HG03064 (cell line): ENCODE measurements around the gene PSME3IP1.

Experiments used
- ATAC-seq: cut with Tn5 transposase; IDR thresholded peaks from one replicate; pipeline ENCODE4 v1.9.1; 2021; ENCODE audit warnings: low read depth; ENCODE audit not compliant: unreplicated experiment

Gene PSME3IP1

DNA sequence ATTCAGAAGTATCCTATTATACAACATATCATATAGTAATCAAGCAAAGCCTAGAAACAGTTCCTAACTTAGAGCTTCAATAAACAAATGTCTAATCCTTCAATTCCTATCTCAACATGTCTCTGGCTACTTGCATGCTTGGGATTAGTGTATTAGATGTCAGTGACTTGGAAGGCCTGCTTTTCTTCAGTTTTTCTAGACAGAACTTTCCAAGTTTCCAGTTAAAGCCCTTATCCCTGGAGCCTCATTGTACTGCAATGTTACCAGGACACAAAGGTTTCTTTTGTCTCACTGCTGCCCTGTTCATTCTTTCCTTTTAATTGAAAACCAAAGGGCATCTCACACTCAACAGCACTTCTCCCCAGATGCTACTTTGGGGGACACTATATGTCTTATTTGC lies 16.5 kb downstream of the PSME3IP1 start:
- ATAC-seq = no peak

DNA sequence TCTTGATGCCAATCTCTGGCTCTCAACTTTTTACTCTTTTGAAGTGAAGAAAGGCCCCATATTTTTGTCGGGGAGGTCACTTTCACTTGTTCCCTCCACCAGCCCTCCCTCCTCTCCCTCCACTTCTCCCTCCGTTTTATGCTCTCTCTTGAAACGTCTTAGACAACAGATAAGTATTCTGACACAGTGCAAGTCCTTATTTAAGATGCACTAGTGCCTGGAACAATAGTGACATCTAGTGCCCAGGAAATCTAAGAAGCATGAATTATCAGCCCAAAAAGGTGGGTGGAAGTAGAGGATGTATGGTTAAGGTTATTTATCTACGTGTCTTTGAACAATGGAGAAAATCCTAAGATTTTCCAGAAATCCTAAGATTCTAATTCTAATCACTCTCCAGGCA lies 17.9 kb downstream of the PSME3IP1 start:
- ATAC-seq = no peak

DNA sequence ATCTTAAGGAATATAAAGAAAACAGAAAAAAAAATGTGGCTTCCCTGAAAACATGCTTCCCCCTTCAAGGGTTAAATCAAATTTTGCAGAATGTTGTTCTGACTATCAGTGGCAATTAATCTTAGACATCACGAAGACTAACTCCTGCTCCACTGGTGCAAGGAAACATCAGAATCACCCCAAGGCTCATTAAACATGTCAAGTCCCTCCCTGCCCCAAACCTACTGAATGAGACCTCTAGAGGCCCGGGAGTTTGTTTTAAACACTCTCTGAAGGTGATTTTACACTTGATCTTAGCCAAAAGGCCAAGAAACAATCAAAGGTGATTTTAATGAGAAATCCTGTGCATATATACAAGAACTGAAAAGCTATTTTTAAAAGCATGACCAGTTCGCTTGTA lies 18.3 kb downstream of the PSME3IP1 start:
- no peak for ATAC-seq

DNA sequence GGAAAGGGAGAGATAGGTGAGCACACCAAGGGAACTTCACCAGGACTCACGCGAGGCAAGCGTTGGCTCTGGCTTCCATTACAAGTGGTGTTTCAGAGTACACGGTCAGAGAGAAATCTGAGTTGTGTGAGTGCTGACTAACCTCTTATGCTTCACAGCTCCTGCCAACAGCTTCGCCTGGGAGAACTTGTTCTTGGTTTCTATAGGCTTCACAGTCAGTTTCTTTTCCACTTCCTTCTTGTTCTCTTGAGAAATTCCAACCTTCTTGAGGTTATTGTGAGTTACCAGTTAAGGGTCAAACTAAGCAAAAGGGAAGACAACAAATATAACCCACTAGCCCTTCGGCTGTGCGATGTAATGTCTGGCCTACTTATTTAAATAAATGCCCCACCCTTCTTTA lies 18.9 kb downstream of the PSME3IP1 start:
- no peak for ATAC-seq

GRCh38 chr16:57166451-57166850 lies 19.4 kb downstream of the PSME3IP1 start:
- no peak for ATAC-seq

GRCh38 chr16:57165938-57166337 lies 19.9 kb downstream of the PSME3IP1 start:
- ATAC-seq = no peak

- no peak for ATAC-seq
These were observed 20.4 kb downstream of the PSME3IP1 start for GRCh38 chr16:57165483-57165882.

DNA sequence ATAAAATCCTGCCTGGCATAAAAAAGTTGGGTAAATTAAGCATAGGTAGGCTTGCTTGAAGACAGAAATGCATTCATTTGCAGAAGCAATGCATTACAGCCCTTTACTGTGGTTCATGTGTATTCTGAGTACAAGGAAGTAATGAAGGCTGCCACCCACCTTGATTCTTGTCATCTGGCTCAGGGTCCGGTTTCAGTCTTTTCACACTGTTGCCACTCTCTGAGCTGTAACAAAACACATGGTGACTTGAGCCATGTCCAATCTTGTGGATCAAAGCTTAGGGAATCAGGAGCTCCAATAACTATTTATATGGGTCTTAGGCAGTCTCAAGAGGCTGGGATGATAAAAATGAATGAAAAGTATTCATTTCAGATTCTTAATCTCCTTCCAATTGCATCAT lies 22.0 kb downstream of the PSME3IP1 start:
- ATAC-seq = no peak

GRCh38 chr16:57159447-57159846 lies 26.4 kb downstream of the PSME3IP1 start:
- ATAC-seq = no peak

- ATAC-seq = no peak
These were observed 28.3 kb downstream of the PSME3IP1 start for GRCh38 chr16:57157533-57157932.

GRCh38 chr16:57156351-57156703 lies 29.5 kb downstream of the PSME3IP1 start:
- no peak for ATAC-seq

DNA sequence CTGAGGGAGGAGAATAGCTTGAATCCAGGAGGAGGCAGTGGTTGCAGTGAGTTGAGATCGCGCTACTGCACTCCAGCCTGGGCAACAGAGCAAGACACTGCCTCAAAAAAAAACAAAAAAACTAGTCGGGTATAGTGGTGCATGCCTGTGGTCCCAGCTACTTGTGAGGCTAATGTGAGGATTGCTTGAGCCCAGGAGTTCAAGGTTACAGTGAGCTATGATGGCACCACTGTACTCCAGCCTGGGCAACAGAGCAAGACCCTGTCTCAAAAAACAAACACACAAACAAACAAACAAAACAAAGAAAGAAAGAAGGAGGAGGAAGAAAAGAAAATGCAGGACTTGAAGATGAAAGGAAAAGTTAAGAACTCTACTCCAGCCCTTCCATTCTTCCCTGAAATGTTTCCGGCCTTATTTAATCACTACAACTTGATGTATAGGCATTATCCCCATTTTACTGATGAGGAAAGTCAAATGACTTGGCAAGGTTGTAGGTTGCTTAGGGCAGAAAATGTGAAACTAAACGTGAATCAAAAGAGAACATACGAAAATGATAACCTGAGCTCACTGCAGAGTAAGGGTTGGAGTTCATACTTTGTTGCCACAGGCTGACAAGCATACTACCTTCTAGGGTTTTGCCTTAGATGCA lies 30.0 kb downstream of the PSME3IP1 start:
- ATAC-seq = no peak

DNA sequence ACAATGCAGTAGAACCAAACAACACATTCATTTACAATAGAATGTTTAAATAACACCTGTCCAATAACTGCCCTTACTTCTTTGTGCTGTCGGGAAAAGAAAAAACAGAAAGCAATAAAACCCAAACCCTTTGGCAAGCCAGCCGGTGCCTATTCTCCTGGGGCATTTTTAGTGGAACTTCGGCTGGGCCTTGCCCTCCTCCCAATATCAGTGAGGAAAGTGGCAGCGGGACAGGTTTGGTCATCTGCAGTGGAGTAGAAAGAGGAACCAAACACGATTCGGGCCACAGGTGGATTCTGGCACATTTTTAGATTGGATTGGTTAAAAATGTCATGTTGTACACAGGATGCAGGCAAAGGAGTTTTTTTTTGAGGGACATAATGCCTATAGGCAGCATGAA lies 32.0 kb downstream of the PSME3IP1 start:
- ATAC-seq = no peak

- ATAC-seq = no peak
These were observed 33.4 kb downstream of the PSME3IP1 start for GRCh38 chr16:57152096-57153093.

DNA sequence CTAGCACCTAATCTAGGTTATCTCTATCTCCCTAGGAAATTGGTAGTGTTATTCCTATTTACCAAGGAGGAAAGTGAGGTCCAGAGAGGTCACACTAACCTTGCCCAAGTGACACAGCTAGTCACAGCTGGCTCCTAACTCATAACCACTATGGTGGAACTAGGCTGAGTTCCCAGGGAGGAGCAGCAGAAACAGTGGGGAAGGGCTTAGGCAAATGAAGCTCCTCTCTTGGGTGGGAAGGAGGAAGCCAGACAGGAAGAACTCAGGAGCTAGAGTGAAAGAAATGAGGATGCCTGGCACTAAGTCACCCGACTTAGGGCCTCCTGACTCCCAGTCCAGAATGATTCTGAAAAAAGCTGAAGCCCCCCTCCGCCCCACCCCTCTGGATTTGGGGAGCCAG lies 34.5 kb downstream of the PSME3IP1 start:
- no peak for ATAC-seq

DNA sequence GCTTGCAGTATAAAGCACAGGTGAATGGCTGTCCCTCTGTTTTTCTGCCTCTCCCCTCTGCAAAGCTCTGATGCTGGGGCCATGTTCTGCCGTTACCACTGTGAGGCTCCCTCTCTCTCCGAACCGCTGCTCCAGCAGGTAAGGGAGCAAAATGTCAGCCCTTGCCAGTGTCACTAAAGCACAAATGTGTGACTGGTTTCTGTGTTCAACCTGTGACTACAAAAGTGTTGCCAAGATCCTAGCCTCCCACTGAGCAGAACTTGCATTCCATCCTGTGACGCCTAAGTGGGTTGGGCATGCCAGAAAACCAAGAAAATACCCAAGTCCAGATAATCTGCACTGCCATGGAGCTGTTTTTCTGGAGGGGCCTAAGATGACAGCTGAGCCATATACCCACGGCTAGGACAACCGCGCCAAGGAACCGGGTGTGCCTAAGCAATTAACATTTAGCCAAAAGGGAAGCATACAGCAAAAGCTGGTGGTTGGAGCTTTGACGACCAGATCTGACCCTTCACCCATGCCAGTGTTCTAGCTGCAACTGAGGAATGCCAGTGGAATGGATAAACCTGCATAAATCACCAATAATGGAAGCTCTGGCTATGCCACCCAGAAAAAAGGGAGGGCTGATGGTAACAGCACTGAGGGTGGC lies 35.0 kb downstream of the PSME3IP1 start:
- no peak for ATAC-seq

- no peak for ATAC-seq
These were observed 36.4 kb downstream of the PSME3IP1 start for GRCh38 chr16:57149391-57149790.

GRCh38 chr16:57148481-57148880 lies 37.4 kb downstream of the PSME3IP1 start:
- no peak for ATAC-seq

DNA sequence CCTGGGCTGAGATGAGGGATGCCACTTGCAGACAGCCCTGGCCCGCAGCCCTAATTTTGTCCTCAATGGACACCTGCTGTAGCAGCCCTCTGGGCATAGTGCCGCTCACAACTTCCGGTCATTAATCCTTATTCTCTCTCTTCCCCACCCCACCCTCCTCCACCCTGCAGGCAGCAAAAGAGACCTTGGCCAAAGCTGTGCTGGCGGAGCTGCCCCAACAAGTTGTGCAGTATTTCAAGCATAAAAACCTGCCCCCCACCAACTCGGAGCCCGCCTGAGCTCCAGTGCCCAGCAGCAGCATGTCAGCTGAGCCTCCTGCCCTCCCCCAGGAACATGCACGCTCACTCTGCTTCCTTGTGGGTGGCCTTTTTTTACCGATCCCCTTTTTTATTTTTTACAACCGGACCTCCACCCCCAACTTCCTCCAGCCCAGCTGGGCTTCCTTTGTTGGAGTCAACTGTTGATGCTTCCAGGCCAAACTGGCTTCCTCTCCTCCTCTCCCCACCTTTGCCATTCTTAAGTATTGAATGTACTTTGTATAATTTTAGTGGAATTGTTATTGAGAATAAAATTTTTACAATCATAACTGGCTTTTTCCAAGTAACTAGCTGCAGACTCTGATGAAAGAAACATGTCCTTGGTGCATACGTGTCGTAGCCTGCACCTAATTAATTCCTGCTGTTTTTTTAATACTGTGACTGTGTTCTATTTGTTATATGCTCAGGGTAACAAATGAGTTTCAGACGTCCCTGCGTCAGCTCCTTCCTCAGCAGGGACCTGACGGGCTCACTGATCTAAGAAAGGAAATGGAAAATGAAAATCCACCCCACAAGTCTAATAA lies 38.2 kb downstream of the PSME3IP1 start:
- no peak for ATAC-seq

- ATAC-seq = no peak
These were observed 39.1 kb downstream of the PSME3IP1 start for GRCh38 chr16:57146735-57147134.
